ENCODE data around the gene CRIM1. TPM values are rescaled to one million over a fixed set of nuclear protein-coding genes. Genes with fewer than 3 reads are reported as not detected.

The CRIM1 gene
- total RNA-seq, 4 donors from 2014 or later, result 140 to 429 (median 201) TPM

DNA sequence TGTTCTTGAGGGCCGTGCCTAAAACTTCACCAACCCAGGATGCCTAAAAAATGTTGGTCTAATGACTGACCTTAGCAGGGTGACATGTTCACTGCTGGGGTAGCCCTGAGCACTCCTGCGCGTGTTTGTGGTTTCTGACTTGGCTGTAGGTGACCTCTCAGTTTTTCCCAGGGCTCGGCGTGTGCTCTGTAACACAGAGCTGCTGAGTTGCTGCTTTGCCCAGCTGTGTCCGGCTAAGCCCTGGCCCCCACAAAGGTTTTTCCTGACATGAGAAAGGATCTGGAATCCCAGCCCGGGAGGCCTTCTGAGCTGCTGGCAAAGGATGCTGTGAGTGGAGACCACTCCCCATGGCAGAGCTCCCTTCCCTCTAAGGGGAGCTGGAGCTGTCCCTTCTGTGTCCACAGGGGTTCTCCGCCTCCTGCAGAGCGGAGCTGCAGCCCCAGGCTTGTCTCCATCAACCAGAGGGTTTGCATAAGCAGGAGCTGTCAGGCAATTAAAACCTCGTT lies 52.7 kb downstream of the CRIM1 start:
- H3K9me3 ChIP-seq, result no peaks in the 10 kb centered on the region
- H3K27me3 ChIP-seq, result no peaks in the 10 kb centered on the region
- intact Hi-C loops (cut with DNase I), result no loop called here
- peak overlapping the region; percentile 62 to 68 (median 66) for H3K27ac ChIP-seq (replicated peaks in 1 of 4)
- peak overlapping the region in 3 of 4 donors; percentile 6 to 14 (median 12) for H3K4me3 ChIP-seq
- TF ChIP-seq EP300 (IDR thresholded peaks at IDR 0.05), result no peak
- TF ChIP-seq POLR2A (IDR thresholded peaks at IDR 0.05; ENCODE audit: low read depth), result no peak
- TF ChIP-seq, protein P1, sequence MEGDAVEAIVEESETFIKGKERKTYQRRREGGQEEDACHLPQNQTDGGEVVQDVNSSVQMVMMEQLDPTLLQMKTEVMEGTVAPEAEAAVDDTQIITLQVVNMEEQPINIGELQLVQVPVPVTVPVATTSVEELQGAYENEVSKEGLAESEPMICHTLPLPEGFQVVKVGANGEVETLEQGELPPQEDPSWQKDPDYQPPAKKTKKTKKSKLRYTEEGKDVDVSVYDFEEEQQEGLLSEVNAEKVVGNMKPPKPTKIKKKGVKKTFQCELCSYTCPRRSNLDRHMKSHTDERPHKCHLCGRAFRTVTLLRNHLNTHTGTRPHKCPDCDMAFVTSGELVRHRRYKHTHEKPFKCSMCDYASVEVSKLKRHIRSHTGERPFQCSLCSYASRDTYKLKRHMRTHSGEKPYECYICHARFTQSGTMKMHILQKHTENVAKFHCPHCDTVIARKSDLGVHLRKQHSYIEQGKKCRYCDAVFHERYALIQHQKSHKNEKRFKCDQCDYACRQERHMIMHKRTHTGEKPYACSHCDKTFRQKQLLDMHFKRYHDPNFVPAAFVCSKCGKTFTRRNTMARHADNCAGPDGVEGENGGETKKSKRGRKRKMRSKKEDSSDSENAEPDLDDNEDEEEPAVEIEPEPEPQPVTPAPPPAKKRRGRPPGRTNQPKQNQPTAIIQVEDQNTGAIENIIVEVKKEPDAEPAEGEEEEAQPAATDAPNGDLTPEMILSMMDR (IDR thresholded peaks at IDR 0.05), result peak in 1 of 3 experiments; percentile 11
- peak in 1 of 2 donors; percentile 13 for TF ChIP-seq POLR2AphosphoS5 (IDR thresholded peaks at IDR 0.05)
- WGBS, result 32% methylated on average over 7 of the region's 10 CpGs
- no peak for DNase-seq (ENCODE audit: extremely low spot score)
- H3K36me3 ChIP-seq, result no peaks in the 10 kb centered on the region
- H3K4me1 ChIP-seq, result peaks cover 68 to 92% (median 88%) of the 10 kb centered on the region in 4 donors

DNA sequence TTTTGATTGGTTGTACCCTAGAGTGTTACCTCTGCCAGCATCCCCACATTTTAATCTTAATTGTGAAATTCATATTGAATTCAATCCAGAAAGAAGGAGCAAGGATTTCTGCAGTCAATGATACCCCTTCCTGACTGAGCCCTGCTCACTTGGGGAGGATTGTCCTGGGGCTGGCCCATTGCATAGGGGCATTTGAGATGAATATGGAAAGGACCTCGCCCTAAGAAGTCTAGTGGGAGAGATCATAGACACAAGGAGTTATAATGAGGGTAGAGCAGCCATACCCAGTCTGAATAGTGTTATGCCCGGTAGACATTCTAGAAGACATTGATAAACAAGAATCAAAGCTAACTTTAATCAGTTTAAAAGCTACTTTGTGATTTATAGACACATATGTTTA lies 53.8 kb downstream of the CRIM1 start:
- TF ChIP-seq EP300 (IDR thresholded peaks at IDR 0.05) (no peak), POLR2A (IDR thresholded peaks at IDR 0.05; ENCODE audit: low read depth) (no peak), POLR2AphosphoS5 (IDR thresholded peaks at IDR 0.05) (no peak)
- TF ChIP-seq, protein P1 (IDR thresholded peaks at IDR 0.05), result no peak
- peaks cover 75 to 92% (median 88%) of the 10 kb centered on the region in 4 donors for H3K4me1 ChIP-seq
- no peaks in the 10 kb centered on the region for H3K9me3 ChIP-seq
- H3K27me3 ChIP-seq, result no peaks in the 10 kb centered on the region
- WGBS, result 98% methylated on average over 2 of the region's 2 CpGs
- peak overlapping the region; percentile 45 to 68 (median 59) for H3K27ac ChIP-seq (replicated peaks in 1 of 4)
- H3K36me3 ChIP-seq, result no peaks in the 10 kb centered on the region
- H3K4me3 ChIP-seq, result no peak overlapping the region
- intact Hi-C loops (cut with DNase I), result no loop called here
- DNase-seq (ENCODE audit: extremely low spot score), result no peak

DNA sequence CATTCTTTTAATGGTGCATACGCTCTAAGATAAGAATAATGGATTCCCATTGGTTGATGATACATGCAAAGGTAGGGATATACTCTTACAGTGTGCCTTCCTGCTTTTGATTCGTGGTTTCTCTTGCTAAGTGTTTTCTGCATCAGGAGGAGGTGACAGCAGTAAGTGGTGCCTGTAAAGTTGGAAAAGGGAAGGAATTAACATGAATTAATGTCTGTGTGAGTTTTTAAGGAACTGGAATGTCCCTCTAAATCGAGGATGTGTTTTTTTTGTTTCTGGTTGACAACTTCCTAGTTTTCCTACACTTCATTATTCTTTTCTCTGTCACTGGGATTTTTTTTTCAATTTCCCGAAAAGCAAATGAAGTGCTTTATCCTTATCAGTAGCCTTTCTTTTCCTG lies 54.4 kb downstream of the CRIM1 start:
- intact Hi-C loops (cut with DNase I), result no loop called here
- H3K27ac ChIP-seq (replicated peaks in 1 of 4), result peak overlapping the region; percentile 45 to 68 (median 59)

DNA sequence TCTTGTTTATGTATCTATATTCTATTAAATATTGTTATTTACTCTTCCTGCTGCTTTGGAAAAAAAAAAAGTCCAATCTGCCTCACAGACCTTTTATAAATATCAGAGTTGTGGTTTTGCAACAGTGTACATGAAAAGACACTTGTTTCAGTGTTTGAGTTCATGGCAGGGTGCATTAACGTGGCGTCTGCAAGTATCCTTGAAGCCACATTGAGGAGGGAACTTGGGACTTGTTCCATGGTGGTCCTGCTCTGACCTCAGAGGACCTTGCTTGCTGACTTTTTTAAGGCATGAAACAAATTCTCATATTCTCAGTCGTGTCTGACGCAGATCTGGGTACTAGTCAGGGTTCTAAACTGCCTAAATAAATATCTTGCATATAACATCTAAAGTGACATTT lies 55.1 kb downstream of the CRIM1 start:
- Histone ChIP-seq H3K4me3 (no peak overlapping the region), H3K27me3 (no peaks in the 10 kb centered on the region), H3K27ac (replicated peaks in 1 of 4) (peak overlapping the region in 3 of 4 donors; percentile 50 to 68 (median 68)), H3K9me3 (no peaks in the 10 kb centered on the region), H3K4me1 (peaks cover 83 to 96% (median 91%) of the 10 kb centered on the region in 4 donors), H3K36me3 (no peaks in the 10 kb centered on the region)
- intact Hi-C loops (cut with DNase I), result no loop called here
- DNase-seq (ENCODE audit: extremely low spot score), result no peak
- 68% methylated on average over 4 of the region's 4 CpGs for WGBS
- TF ChIP-seq EP300 (IDR thresholded peaks at IDR 0.05) (no peak), POLR2AphosphoS5 (IDR thresholded peaks at IDR 0.05) (no peak), POLR2A (IDR thresholded peaks at IDR 0.05; ENCODE audit: low read depth) (no peak)
- TF ChIP-seq, protein P1 (IDR thresholded peaks at IDR 0.05), result no peak

More for the DNA sequence above, 54.4 kb downstream of the CRIM1 start:
- DNase-seq (ENCODE audit: extremely low spot score), result no peak
- TF ChIP-seq EP300 (IDR thresholded peaks at IDR 0.05) (no peak), POLR2AphosphoS5 (IDR thresholded peaks at IDR 0.05) (no peak), POLR2A (IDR thresholded peaks at IDR 0.05; ENCODE audit: low read depth) (no peak)
- TF ChIP-seq, protein P1 (IDR thresholded peaks at IDR 0.05), result no peak
- Histone ChIP-seq H3K9me3 (no peaks in the 10 kb centered on the region), H3K4me1 (peaks cover 80 to 94% (median 88%) of the 10 kb centered on the region in 4 donors), H3K27me3 (no peaks in the 10 kb centered on the region), H3K4me3 (no peak overlapping the region), H3K36me3 (no peaks in the 10 kb centered on the region)
- WGBS, result 45% methylated on average over 4 of the region's 4 CpGs
